Lower lobe of right lung (tissue), 2 donors: ENCODE measurements around the gene C16orf95. TPM values are rescaled to one million over a fixed set of nuclear protein-coding genes. Genes with fewer than 3 reads are reported as not detected.

Experiments used
- ATAC-seq, 2 donors: fragments of 200-7000 bp; cut with Tn5 transposase; one replicate each; pipeline ENCODE4 v1.9.1; 2020 to 2022; ENCODE audit warnings: mild to moderate bottlenecking in 2 of 2, moderate library complexity in 2 of 2
- DNase-seq: peaks from one replicate; pipeline ENCODE4 v3.0.0-alpha.2; 2020
- H3K27ac ChIP-seq: fragments of 200-600 bp; one replicate; pipeline ENCODE4 v1.8.0; 2022
- H3K27me3 ChIP-seq: fragments of 200-600 bp; one replicate; pipeline ENCODE4 v1.8.0; 2022; ENCODE audit warnings: low read depth
- H3K36me3 ChIP-seq: fragments of 200-600 bp; one replicate; pipeline ENCODE4 v1.8.0; 2022; ENCODE audit warnings: mild to moderate bottlenecking
- H3K4me1 ChIP-seq: fragments of 200-600 bp; one replicate; pipeline ENCODE4 v1.8.0; 2022
- H3K4me3 ChIP-seq: fragments of 200-600 bp; one replicate; pipeline ENCODE4 v1.8.0; 2022; ENCODE audit warnings: mild to moderate bottlenecking
- H3K9me3 ChIP-seq: fragments of 200-600 bp; one replicate; pipeline ENCODE4 v1.8.0; 2022
- CTCF ChIP-seq: fragments of 200-600 bp; IDR thresholded peaks from one replicate; pipeline ENCODE4 v1.8.0; 2022; ENCODE audit warnings: antibody characterized with exemption, mild to moderate bottlenecking
- intact Hi-C: fragments of 100-400 bp; cut with DNase I; formaldehyde crosslinking; loops from one replicate; pipeline ENCODE4 v1.11.0; 2022
- total RNA-seq: library from RNA; stranded (reverse); fragmentation: NEBNext Ultra II Directional; extraction: Animal tissue kit (Norgen Biotek cat#: 25700); gene quantifications from one replicate; pipeline ENCODE4 v1.2.1, GENCODE V29; 2021
- donor health status: DM: no; HTN: yes; CAD: no; lungs with severe emphysema.

The C16orf95 gene
- total RNA-seq, 1 donor from 2014 or later: 3.0 TPM

GRCh38 chr16:87334651-87335624, 17.7 kb upstream of the C16orf95 start:
- H3K27ac ChIP-seq: no peak overlapping the region
- no peaks in the 10 kb centered on the region for H3K27me3 ChIP-seq
- no peaks in the 10 kb centered on the region for H3K4me1 ChIP-seq
- DNase-seq (no peak), ATAC-seq (no peak)
- no peaks in the 10 kb centered on the region for H3K9me3 ChIP-seq
- TF ChIP-seq CTCF: no peak
- no peak overlapping the region for H3K4me3 ChIP-seq
- peaks cover 84% of the 10 kb centered on the region for H3K36me3 ChIP-seq
- intact Hi-C loops: no loop called here

- intact Hi-C loops: no loop called here
- ATAC-seq: peak in 1 of 2 donors; percentile 6
- DNase-seq: no peak
These were observed 16.6 kb upstream of the C16orf95 start for GRCh38 chr16:87333581-87334331.

GRCh38 chr16:87333101-87333500, 15.9 kb upstream of the C16orf95 start:
- Histone ChIP-seq H3K9me3 (no peaks in the 10 kb centered on the region), H3K36me3 (peaks cover 82% of the 10 kb centered on the region), H3K4me1 (no peaks in the 10 kb centered on the region), H3K27ac (no peak overlapping the region), H3K4me3 (no peak overlapping the region), H3K27me3 (no peaks in the 10 kb centered on the region)
- ATAC-seq (no peak), DNase-seq (no peak)
- no peak for TF ChIP-seq CTCF
- intact Hi-C loops: no loop called here

More at GRCh38 chr16:87333581-87334331, 16.6 kb upstream of the C16orf95 start:
- TF ChIP-seq CTCF: no peak
- H3K27me3 ChIP-seq: no peaks in the 10 kb centered on the region
- H3K4me1 ChIP-seq: no peaks in the 10 kb centered on the region
- no peak overlapping the region for H3K27ac ChIP-seq
- no peak overlapping the region for H3K4me3 ChIP-seq
- H3K9me3 ChIP-seq: no peaks in the 10 kb centered on the region
- peaks cover 84% of the 10 kb centered on the region for H3K36me3 ChIP-seq

- no peak for TF ChIP-seq CTCF
- H3K27ac ChIP-seq: no peak overlapping the region
- DNase-seq (no peak), ATAC-seq (no peak)
- no peaks in the 10 kb centered on the region for H3K9me3 ChIP-seq
- peaks cover 79% of the 10 kb centered on the region for H3K36me3 ChIP-seq
- intact Hi-C loops: no loop called here
- no peaks in the 10 kb centered on the region for H3K4me1 ChIP-seq
- no peak overlapping the region for H3K4me3 ChIP-seq
- H3K27me3 ChIP-seq: no peaks in the 10 kb centered on the region
These were observed 15.0 kb upstream of the C16orf95 start for GRCh38 chr16:87332150-87332549.

GRCh38 chr16:87331241-87331801, 14.1 kb upstream of the C16orf95 start:
- peak; percentile 42 for DNase-seq
- Histone ChIP-seq H3K27ac (no peak overlapping the region), H3K9me3 (no peaks in the 10 kb centered on the region), H3K27me3 (no peaks in the 10 kb centered on the region), H3K4me3 (no peak overlapping the region), H3K4me1 (no peaks in the 10 kb centered on the region), H3K36me3 (peaks cover 75% of the 10 kb centered on the region)
- no peak for TF ChIP-seq CTCF
- ATAC-seq: no peak
- intact Hi-C loops: no loop called here
